Gastroesophageal sphincter (tissue), 4 donors: ENCODE measurements around the gene ARHGEF17. TPM values are rescaled to one million over a fixed set of nuclear protein-coding genes. Genes with fewer than 3 reads are reported as not detected.

Experiments used
- ATAC-seq: fragments of 150-250 bp; one replicate; pipeline ENCODE4 v1.9.1; 2016; ENCODE audit warnings: mild to moderate bottlenecking, moderate library complexity
- H3K27ac ChIP-seq, 4 donors: fragments of 200-600 bp; sonication (generic) in 3 of 4; 1 replicate in 3 of 4; 2 replicates in 1 of 4; pipeline ENCODE4 v1.5.1; 2016 to 2019
- H3K27me3 ChIP-seq: fragments of 200-600 bp; sonication (generic); one replicate; pipeline ENCODE4 v1.5.1; 2019
- H3K36me3 ChIP-seq, 2 donors: fragments of 200-600 bp; sonication (generic); one replicate each; pipeline ENCODE4 v1.5.1; 2019; ENCODE audit warnings: control low read depth in 1 of 2
- H3K4me1 ChIP-seq, 3 donors: fragments of 200-600 bp; sonication (generic); 1 replicate in 2 of 3; 2 replicates in 1 of 3; pipeline ENCODE4 v1.5.1; 2016 to 2019; ENCODE audit warnings: control low read depth in 2 of 3
- H3K4me3 ChIP-seq, 2 donors: fragments of 200-600 bp; sonication (generic); one replicate each; pipeline ENCODE4 v1.5.1; 2019; ENCODE audit warnings: mild to moderate bottlenecking in 1 of 2, moderate library complexity in 1 of 2
- H3K9me3 ChIP-seq, 3 donors: fragments of 200-600 bp; sonication (generic); one replicate each; pipeline ENCODE4 v1.5.1; 2017 to 2019; ENCODE audit warnings: control low read depth in 2 of 3
- EP300 ChIP-seq: sonication (generic); formaldehyde crosslinking; IDR thresholded peaks from one replicate; pipeline ENCODE4 v1.6.1; 2017; ENCODE audit warnings: antibody characterized with exemption, mild to moderate bottlenecking
- POLR2A ChIP-seq, 2 donors: fragments of 450-650 bp; IDR thresholded peaks; one replicate each; pipeline ENCODE4 v1.6.1; 2017; ENCODE audit warnings: antibody characterized with exemption in 2 of 2, mild to moderate bottlenecking in 2 of 2, moderate library complexity in 1 of 2
- POLR2AphosphoS5 ChIP-seq: sonication (generic); formaldehyde crosslinking; IDR thresholded peaks from one replicate; pipeline ENCODE4 v1.6.1; 2017; ENCODE audit warnings: antibody characterized with exemption
- WGBS, 2 donors: methylation state at CpG; one replicate each; pipeline ENCODE4 v1.1.5; 2018; ENCODE audit warnings: low coverage in 1 of 2; 5-methylcytosine and 5-hydroxymethylcytosine counted together
- total RNA-seq, 4 donors: library from RNA; depleted of rRNA; stranded (reverse); fragments of >200 nt; gene quantifications; one replicate each; pipeline ENCODE4 v1.1.0, GENCODE V29; 2016
- TF ChIP-seq, protein P1 (sequence below), 4 experiments: fragments of 200-600 bp in 2 of 4; fragments of 450-650 bp in 2 of 4; sonication (generic) in 1 of 4; IDR thresholded peaks; one replicate each; pipeline ENCODE4 v1.5.1; 2017 to 2019; ENCODE audit warnings: antibody characterized with exemption in 4 of 4, mild to moderate bottlenecking in 2 of 4, moderate library complexity in 2 of 4

ARHGEF17 gene
- total RNA-seq, 4 donors from 2014 or later: 52.5 to 169 (median 84.4) TPM

DNA sequence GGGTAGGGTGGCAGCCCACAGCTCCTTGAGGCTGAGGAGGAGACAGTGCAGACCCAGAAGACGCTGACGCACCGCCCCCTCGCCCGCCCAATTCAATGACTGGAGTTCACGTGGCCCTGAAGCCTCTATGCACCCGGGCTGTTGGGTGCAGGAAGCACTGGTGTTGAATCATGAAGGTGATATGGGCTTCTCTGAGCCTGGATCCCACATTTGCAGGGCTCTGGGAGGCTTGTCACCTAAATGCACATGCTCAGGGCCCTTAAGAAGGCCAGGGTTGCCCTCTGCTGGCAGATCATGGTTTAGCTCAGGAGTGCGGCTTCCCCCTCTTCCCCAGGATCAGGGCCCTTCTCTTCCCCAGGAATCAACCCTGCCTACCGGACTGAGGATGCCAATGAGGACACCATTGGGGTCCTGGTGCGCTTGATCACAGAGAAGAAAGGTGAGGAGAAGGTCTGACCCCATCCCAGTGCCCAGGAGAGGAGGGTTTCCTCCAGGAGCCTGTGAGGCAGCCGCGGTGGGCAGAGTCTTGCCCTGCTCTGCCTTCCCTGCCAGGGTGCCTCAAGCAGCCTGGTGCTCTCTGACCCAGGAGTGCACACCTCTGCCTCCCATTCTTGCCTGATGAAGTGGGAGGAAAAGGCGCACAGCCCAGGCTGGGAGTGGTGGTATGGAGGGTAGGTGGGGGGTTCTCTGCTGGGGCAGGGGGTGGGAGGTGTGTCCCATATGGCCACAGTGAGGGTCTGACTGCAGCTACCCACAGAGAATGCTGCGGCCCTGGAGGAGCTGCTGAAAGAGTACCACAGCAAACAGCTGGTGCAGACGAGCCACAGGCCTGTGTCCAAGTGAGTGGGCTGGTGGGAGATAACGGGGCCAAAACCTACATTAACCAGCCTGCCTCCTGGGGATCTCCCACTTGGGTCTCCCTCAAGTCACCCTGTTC, 85.7 kb downstream of the ARHGEF17 start:
- ATAC-seq: peak; percentile 58

DNA sequence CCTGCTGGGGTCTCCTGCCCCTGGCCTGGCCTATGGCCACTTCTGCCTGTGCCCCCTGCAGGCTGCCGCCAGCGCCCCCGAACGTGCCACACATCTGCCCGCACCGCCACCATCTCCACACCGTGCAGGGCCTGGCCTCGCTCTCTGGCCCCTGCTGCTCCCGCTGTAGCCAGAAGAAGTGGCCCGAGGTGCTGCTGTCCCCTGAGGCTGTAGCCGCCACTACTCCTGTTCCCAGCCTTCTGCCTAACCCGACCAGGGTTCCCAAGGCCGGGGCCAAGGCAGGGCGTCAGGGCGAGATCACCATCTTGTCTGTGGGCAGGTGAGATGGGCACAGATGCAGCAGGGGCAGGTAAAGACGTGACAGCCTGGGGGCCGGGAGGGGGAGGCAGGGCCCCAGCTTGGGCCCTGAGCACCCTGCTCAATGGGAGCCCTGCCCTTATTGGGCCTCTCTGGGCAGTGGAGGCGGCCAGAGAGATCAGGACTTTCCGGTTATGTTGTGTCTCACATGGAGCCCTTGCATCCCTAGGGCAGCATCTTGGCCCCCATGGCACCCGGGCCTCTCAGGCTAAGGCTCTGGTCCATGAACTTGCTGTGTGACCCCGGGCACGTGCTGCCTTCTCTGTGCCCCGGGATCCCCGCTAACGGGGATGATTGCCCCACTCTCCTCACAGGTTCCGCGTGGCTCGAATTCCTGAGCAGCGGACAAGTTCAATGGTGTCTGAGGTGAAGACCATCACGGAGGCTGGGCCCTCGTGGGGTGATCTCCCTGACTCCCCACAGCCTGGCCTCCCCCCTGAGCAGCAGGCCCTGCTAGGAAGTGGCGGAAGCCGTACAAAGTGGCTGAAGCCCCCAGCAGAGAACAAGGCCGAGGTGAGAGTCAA, 86.6 kb downstream of the ARHGEF17 start:
- ATAC-seq: no peak
- Histone ChIP-seq H3K9me3 (no peaks in the 10 kb centered on the region), H3K27ac (no peak overlapping the region), H3K27me3 (no peaks in the 10 kb centered on the region), H3K36me3 (no peaks in the 10 kb centered on the region), H3K4me1 (peaks cover 0 to 24% (median 0%) of the 10 kb centered on the region in 3 donors), H3K4me3 (no peak overlapping the region)
- no peak for TF ChIP-seq POLR2AphosphoS5
- no peak for TF ChIP-seq EP300
- no peak for TF ChIP-seq POLR2A (IDR thresholded peaks at IDR 0.05)
- TF ChIP-seq, protein P1, sequence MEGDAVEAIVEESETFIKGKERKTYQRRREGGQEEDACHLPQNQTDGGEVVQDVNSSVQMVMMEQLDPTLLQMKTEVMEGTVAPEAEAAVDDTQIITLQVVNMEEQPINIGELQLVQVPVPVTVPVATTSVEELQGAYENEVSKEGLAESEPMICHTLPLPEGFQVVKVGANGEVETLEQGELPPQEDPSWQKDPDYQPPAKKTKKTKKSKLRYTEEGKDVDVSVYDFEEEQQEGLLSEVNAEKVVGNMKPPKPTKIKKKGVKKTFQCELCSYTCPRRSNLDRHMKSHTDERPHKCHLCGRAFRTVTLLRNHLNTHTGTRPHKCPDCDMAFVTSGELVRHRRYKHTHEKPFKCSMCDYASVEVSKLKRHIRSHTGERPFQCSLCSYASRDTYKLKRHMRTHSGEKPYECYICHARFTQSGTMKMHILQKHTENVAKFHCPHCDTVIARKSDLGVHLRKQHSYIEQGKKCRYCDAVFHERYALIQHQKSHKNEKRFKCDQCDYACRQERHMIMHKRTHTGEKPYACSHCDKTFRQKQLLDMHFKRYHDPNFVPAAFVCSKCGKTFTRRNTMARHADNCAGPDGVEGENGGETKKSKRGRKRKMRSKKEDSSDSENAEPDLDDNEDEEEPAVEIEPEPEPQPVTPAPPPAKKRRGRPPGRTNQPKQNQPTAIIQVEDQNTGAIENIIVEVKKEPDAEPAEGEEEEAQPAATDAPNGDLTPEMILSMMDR (IDR thresholded peaks at IDR 0.05): no peak
- 60% methylated on average over 1 of the region's 34 CpGs; no CpG with 5 or more reads in 1 of the 2 donors for WGBS, 2 donors

More for the DNA sequence above, 85.7 kb downstream of the ARHGEF17 start:
- TF ChIP-seq, protein P1 (IDR thresholded peaks at IDR 0.05): peak in 3 of 4 experiments; percentile 76 to 86 (median 81)
- TF ChIP-seq POLR2A (IDR thresholded peaks at IDR 0.05): no peak
- Histone ChIP-seq H3K9me3 (no peaks in the 10 kb centered on the region), H3K27me3 (no peaks in the 10 kb centered on the region), H3K4me1 (peaks cover 0 to 26% (median 0%) of the 10 kb centered on the region in 3 donors), H3K27ac (no peak overlapping the region), H3K36me3 (no peaks in the 10 kb centered on the region), H3K4me3 (no peak overlapping the region)
- no CpG with 5 or more reads among the region's 16 CpGs for WGBS, 2 donors

DNA sequence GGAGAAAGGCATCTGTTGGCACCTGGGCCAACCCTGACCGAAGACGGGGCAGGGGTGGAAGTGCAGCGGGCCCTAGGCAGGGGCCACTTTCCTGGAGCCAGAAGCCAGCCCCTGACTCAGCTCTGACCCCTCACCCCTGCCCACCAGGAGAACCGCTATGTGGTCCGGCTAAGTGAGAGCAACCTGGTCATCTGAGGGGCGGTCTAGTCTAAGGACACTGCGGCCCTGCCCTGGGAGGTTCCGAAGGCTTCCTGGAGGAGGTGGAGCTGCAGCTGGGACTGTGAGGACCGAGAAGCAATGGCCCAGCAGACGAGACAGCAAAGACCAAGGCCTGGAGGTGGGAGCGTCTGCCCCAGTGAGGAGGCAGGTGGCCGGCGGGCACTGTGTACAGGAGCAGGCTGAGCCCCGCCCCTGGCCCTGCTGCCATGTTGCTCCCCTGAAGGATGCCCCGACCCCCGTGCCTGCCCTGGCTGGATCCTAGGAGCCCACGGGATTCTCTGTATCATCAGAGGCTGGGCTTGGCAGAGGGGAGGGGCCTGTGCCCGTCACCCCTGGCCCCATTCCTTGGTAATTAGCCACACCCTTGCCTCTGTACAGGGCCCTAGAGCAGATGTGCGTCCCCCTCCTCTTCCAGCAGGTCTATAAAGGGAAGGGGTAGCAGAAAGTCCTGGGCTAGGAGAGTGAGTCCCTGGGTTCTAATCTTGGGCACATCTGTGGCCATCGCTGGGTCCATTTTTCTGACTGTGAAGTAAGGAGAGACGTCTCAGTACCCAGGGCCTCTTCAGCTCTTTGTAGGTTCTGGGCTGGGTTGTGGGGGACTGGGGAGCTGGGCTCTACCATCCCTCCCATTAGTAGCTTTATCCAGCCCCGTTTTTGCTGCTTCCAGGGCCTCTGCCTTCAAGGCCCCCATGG, 87.5 kb downstream of the ARHGEF17 start:
- WGBS, 2 donors: 17% methylated on average over 1 of the region's 22 CpGs; no CpG with 5 or more reads in 1 of the 2 donors
- no peaks in the 10 kb centered on the region for H3K27me3 ChIP-seq
- no peaks in the 10 kb centered on the region for H3K36me3 ChIP-seq
- TF ChIP-seq POLR2AphosphoS5 (no peak), POLR2A (IDR thresholded peaks at IDR 0.05) (no peak), EP300 (no peak)
- TF ChIP-seq, protein P1 (IDR thresholded peaks at IDR 0.05): no peak
- H3K4me3 ChIP-seq: no peak overlapping the region
- H3K4me1 ChIP-seq: peaks cover 0 to 24% (median 0%) of the 10 kb centered on the region in 3 donors
- no peak overlapping the region for H3K27ac ChIP-seq
- no peaks in the 10 kb centered on the region for H3K9me3 ChIP-seq
- no peak for ATAC-seq

DNA sequence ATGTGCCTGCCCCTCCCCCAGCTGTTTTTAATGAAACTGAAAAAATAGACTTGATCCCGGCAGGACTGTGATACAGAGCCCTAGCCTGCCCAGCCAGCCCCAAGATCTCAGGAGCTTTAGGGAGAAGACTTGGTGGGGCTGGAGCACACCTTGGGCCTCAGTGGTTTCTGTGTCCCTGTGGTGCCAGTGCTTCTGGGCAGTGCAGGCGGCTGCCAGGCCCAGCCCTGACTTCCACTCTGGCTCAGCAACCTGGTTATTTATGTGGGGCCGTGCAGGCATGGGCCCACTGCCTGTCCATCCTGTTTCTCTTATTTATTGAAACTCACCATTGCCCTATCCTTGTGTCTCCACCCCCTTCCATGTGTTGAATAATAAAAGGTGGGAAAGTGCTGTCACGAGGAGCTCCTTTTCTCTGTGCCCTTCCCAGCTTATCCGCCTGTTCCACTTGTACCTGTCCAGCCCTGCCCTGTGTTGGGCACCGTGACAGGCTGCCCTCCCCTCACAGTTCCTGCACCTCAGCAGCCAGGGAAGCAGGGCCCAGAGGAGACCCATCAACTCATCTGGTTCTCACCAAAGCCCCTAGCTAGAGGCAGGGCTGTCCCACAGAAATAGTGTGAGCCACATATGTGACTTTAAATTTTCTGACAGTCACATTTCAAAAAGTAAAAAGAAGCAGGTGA, 88.3 kb downstream of the ARHGEF17 start:
- Histone ChIP-seq H3K27me3 (no peaks in the 10 kb centered on the region), H3K36me3 (no peaks in the 10 kb centered on the region), H3K4me1 (peaks cover 0 to 24% (median 0%) of the 10 kb centered on the region in 3 donors), H3K27ac (no peak overlapping the region), H3K9me3 (no peaks in the 10 kb centered on the region), H3K4me3 (no peak overlapping the region)
- no peak for ATAC-seq
- TF ChIP-seq POLR2AphosphoS5: no peak
- no peak for TF ChIP-seq POLR2A (IDR thresholded peaks at IDR 0.05)
- TF ChIP-seq, protein P1 (IDR thresholded peaks at IDR 0.05): no peak
- TF ChIP-seq EP300: no peak
- 83 to 92% methylated on average over 2 to 3 of the region's 6 CpGs for WGBS, 2 donors
